Activated naive CD8-positive, alpha-beta T cell (primary cell): Measurements from ENCODE around the gene CHST7.

ENCODE experiments used
- H3K27ac Mint-ChIP-seq: one replicate; pipeline ENCODE4 v1.8.0; 2021; ENCODE audit warnings: mixed read lengths
- H3K27me3 Mint-ChIP-seq: one replicate; pipeline ENCODE4 v1.8.0; 2021; ENCODE audit warnings: mixed read lengths
- H3K36me3 Mint-ChIP-seq: one replicate; pipeline ENCODE4 v1.8.0; 2021; ENCODE audit warnings: mixed read lengths
- H3K4me1 Mint-ChIP-seq: one replicate; pipeline ENCODE4 v1.8.0; 2021; ENCODE audit warnings: low read depth, mixed read lengths
- H3K4me3 Mint-ChIP-seq: one replicate; pipeline ENCODE4 v1.8.0; 2021; ENCODE audit warnings: mild to moderate bottlenecking, mixed read lengths
- H3K9me3 Mint-ChIP-seq: one replicate; pipeline ENCODE4 v1.8.0; 2021; ENCODE audit warnings: low read depth, mixed read lengths

CHST7 gene

GRCh38 chrX:46637938-46638337 lies 64.4 kb downstream of the CHST7 start:
- H3K4me1 Mint-ChIP-seq, result peaks cover 25% of the 10 kb centered on the region
- no peaks in the 10 kb centered on the region for H3K9me3 Mint-ChIP-seq
- H3K36me3 Mint-ChIP-seq, result peaks cover under 1% of the 10 kb centered on the region
- H3K27ac Mint-ChIP-seq, result no peak overlapping the region
- H3K4me3 Mint-ChIP-seq, result no peak overlapping the region
- H3K27me3 Mint-ChIP-seq, result no peaks in the 10 kb centered on the region

GRCh38 chrX:46642145-46642544 lies 68.6 kb downstream of the CHST7 start:
- Mint-ChIP-seq H3K27ac (no peak overlapping the region), H3K36me3 (peaks cover 3% of the 10 kb centered on the region), H3K27me3 (no peaks in the 10 kb centered on the region), H3K4me3 (no peak overlapping the region), H3K4me1 (peaks cover 12% of the 10 kb centered on the region), H3K9me3 (no peaks in the 10 kb centered on the region)

GRCh38 chrX:46643636-46644035 lies 70.1 kb downstream of the CHST7 start:
- peaks cover 3% of the 10 kb centered on the region for H3K4me1 Mint-ChIP-seq
- H3K4me3 Mint-ChIP-seq, result no peak overlapping the region
- H3K27me3 Mint-ChIP-seq, result no peaks in the 10 kb centered on the region
- no peak overlapping the region for H3K27ac Mint-ChIP-seq
- H3K9me3 Mint-ChIP-seq, result no peaks in the 10 kb centered on the region
- peaks cover 3% of the 10 kb centered on the region for H3K36me3 Mint-ChIP-seq

DNA sequence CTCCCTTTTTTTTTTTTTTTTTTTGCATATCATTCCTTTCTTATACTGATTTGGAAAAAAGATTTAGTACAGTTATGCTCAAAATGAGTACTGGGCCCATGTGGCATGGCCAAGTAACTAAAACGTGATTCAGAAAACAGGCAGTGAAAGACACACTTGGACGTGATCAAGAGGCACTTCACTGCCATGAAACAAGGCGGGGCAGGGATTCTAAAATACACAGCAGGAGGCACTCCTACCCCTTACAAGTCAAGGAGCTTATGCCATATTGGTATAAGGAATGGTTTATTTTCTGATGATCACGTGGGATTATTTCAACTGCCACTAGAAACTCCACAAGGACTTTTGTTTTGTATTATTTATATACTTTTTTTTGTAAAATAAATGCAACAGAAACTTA lies 72.0 kb downstream of the CHST7 start:
- no peak overlapping the region for H3K4me3 Mint-ChIP-seq
- H3K27ac Mint-ChIP-seq, result no peak overlapping the region
- H3K27me3 Mint-ChIP-seq, result no peaks in the 10 kb centered on the region
- peaks cover 3% of the 10 kb centered on the region for H3K4me1 Mint-ChIP-seq
- no peaks in the 10 kb centered on the region for H3K9me3 Mint-ChIP-seq
- H3K36me3 Mint-ChIP-seq, result peaks cover 7% of the 10 kb centered on the region

DNA sequence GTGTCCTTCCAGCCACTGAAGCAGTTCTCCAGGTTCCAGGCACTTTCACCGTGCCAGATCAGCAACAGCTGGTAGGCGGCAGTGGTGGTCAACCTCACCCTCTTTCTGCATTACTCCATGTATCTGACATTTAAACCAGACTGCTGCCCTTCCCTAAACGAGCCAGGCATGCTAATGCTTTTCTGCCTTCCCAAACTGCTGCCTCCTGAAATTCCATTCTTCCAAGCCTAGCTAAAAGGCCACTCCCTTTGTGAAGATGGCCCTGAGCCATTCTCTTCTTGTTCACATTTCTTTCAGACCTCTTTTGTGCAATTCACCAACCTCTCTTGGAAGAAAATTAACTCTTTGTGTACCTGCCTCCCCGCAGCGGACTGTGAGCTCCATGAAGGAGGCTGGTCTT lies 73.7 kb downstream of the CHST7 start:
- peaks cover 9% of the 10 kb centered on the region for H3K36me3 Mint-ChIP-seq
- no peaks in the 10 kb centered on the region for H3K9me3 Mint-ChIP-seq
- H3K4me3 Mint-ChIP-seq, result no peak overlapping the region

More for the DNA sequence above, 73.7 kb downstream of the CHST7 start:
- H3K27me3 Mint-ChIP-seq, result no peaks in the 10 kb centered on the region
- H3K4me1 Mint-ChIP-seq, result no peaks in the 10 kb centered on the region
- H3K27ac Mint-ChIP-seq, result no peak overlapping the region
